Right lobe of liver (tissue), 6 donors: ENCODE measurements around the gene CLCN7. TPM values are rescaled to one million over a fixed set of nuclear protein-coding genes. Genes with fewer than 3 reads are reported as not detected.

Experiments used
- ATAC-seq, 4 donors: fragments of 200-7000 bp; cut with Tn5 transposase; one replicate each; pipeline ENCODE4 v1.9.1; 2020; ENCODE audit warnings: mild to moderate bottlenecking in 4 of 4, moderate library complexity in 4 of 4
- DNase-seq, 3 donors: peaks; one replicate each; pipeline ENCODE4 v3.0.0-alpha.2; 2020
- H3K27ac ChIP-seq, 3 donors: fragments of 200-600 bp; one replicate each; pipeline ENCODE4 v1.8.0; 2022
- H3K27me3 ChIP-seq, 2 donors: fragments of 200-600 bp; one replicate each; pipeline ENCODE4 v1.8.0; 2022
- H3K36me3 ChIP-seq, 4 donors: fragments of 200-600 bp; sonication (generic) in 1 of 4; one replicate each; pipeline versions ENCODE4 v1.5.1 to v1.8.0; 2017 to 2022; ENCODE audit warnings: control low read depth in 1 of 4
- H3K4me1 ChIP-seq, 4 donors: fragments of 200-600 bp; sonication (generic) in 1 of 4; one replicate each; pipeline versions ENCODE4 v1.5.1 to v1.8.0; 2017 to 2022; ENCODE audit warnings: control low read depth in 1 of 4
- H3K4me3 ChIP-seq, 3 donors: fragments of 200-600 bp; one replicate each; pipeline ENCODE4 v1.8.0; 2022
- H3K9me3 ChIP-seq, 4 donors: fragments of 200-600 bp; sonication (generic) in 1 of 4; one replicate each; pipeline versions ENCODE4 v1.5.1 to v1.8.0; 2017 to 2022; ENCODE audit warnings: control low read depth in 1 of 4
- POLR2A ChIP-seq: fragments of 450-650 bp; IDR thresholded peaks from one replicate; pipeline ENCODE4 v1.6.1; 2017; ENCODE audit warnings: antibody characterized with exemption, mild to moderate bottlenecking
- WGBS: methylation state at CpG from one replicate; pipeline ENCODE4 v1.1.6; 2018; ENCODE audit warnings: low coverage, low lambda C conversion rate; ENCODE audit not compliant: insufficient coverage; ENCODE audit errors: missing lambda C conversion rate; 5-methylcytosine and 5-hydroxymethylcytosine counted together
- intact Hi-C, 2 donors: fragments of 100-400 bp; cut with DNase I; formaldehyde crosslinking; loops; one replicate each; pipeline versions ENCODE4 v1.11.2 to v1.14.1; 2022
- total RNA-seq, 6 experiments: library from RNA; depleted of rRNA in 2 of 6; stranded (reverse); fragments of >200 nt in 2 of 6; fragmentation: NEBNext Ultra II Directional in 3 of 6; extraction: Animal tissue kit (Norgen Biotek cat#: 25700) in 3 of 6; gene quantifications; one replicate each; pipeline versions ENCODE4 v1.1.0 to v1.2.4, GENCODE V29; 2016 to 2023
- TF ChIP-seq, protein P1 (sequence below), 4 donors: fragments of 200-600 bp in 3 of 4; fragments of 450-650 bp in 1 of 4; IDR thresholded peaks; one replicate each; pipeline versions ENCODE4 v1.5.1 to v1.8.0; 2016 to 2022; ENCODE audit warnings: antibody characterized with exemption in 4 of 4, mild to moderate bottlenecking in 2 of 4
- donor health status: DM: no; HTN: yes; CAD: no.
- donor health status: DM: no; HTN: no; CAD: no.
- donor health status: DM: no; HTN: no; CAD: no.
- donor health status: DM: no; HTN: yes; CAD: no.
- donor health status: DM: no; HTN: yes; CAD: no.

Gene CLCN7
- total RNA-seq, 6 experiments from 2014 or later: 36.0 to 50.8 (median 40.8) TPM

DNA sequence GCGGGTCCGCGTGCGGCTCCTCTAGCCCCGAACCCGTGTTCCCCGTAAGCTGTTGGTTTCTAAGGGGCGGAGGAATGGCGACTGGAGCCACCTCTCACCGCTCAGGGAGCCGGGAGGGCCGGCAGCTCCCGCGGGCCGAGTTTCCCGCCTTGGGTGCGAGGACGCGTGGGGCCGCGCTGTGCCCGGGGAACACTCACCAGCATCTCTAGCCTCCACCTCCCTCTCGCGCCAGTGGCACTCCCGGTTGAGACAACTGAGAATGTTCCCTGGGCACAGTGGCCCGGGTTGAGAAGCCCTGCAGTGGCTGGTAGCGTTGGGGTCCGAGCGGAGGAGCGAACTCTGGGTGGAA lies 18.9 kb upstream of the CLCN7 start:
- H3K36me3 ChIP-seq: peaks cover 0 to 13% (median 0%) of the 10 kb centered on the region in 4 donors
- no peaks in the 10 kb centered on the region for H3K9me3 ChIP-seq
- WGBS: no CpG with 5 or more reads among the region's 30 CpGs
- peak overlapping the region; percentile 67 to 82 (median 72) for H3K4me3 ChIP-seq
- TF ChIP-seq, protein P1, sequence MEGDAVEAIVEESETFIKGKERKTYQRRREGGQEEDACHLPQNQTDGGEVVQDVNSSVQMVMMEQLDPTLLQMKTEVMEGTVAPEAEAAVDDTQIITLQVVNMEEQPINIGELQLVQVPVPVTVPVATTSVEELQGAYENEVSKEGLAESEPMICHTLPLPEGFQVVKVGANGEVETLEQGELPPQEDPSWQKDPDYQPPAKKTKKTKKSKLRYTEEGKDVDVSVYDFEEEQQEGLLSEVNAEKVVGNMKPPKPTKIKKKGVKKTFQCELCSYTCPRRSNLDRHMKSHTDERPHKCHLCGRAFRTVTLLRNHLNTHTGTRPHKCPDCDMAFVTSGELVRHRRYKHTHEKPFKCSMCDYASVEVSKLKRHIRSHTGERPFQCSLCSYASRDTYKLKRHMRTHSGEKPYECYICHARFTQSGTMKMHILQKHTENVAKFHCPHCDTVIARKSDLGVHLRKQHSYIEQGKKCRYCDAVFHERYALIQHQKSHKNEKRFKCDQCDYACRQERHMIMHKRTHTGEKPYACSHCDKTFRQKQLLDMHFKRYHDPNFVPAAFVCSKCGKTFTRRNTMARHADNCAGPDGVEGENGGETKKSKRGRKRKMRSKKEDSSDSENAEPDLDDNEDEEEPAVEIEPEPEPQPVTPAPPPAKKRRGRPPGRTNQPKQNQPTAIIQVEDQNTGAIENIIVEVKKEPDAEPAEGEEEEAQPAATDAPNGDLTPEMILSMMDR (IDR thresholded peaks at IDR 0.05): no peak
- no peak for TF ChIP-seq POLR2A
- peaks cover 0 to 14% (median 5%) of the 10 kb centered on the region in 4 donors for H3K4me1 ChIP-seq
- peak; percentile 4 to 26 (median 10) for ATAC-seq
- no peaks in the 10 kb centered on the region for H3K27me3 ChIP-seq
- H3K27ac ChIP-seq: peak overlapping the region; percentile 49 to 90 (median 73)
- intact Hi-C loops: no loop called here
- DNase-seq: peak in 1 of 3 donors; percentile 48

DNA sequence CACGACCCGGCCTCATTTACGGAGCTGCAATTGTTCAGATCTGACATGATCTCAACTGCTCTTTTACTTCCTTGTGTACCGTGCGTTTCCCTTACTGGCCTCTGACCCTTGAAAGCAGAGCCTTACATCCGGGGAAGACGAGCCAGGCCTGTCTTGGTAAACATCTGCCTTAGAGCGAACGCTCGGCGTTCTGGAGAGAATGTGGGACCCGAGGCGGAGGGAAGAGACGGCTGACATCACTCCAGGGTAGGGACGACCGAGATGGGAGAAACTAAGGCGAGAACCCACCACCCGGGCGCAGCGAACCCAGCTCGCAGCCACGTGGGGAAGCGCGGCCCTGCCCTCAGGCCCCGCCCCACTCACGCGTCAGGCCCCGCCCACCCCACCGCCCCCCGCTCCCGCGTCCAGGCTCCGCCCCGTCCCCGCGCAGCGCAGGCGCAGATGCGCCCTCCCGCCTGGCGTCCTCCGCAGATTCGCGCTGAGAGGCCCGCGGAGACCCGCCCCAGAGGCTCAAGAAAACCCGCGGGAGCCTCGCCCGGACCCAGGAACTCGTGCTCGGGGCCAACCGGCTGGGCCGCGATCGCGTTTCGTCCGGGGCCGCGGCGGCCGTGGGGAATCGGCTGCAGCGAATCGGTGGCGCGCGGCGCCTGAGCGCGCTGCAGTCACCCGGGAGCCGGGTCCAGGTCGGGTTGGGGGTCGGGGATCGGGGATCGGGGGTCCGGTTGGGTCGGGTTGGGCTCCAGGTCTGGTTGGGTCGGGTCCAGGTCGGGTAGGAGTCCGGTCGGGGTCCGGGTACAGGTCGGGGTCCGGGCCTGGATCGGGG lies 18.3 kb upstream of the CLCN7 start, which contains the start of gene TELO2:
TELO2 (plus strand) TSS at position 438 of the 823 bp plus-strand sequence. CDS start 922 bp downstream, outside the sequence.
- peak; percentile 91 to 98 (median 94) for ATAC-seq
- intact Hi-C loops: no loop called here
- peak within 1 kb of the TSS; percentile 67 to 82 (median 72) for H3K4me3 ChIP-seq
- peak; percentile 85 to 88 (median 87) for DNase-seq
- H3K9me3 ChIP-seq: no peaks in the 10 kb centered on the region
- WGBS: 2% methylated on average over 55 of the region's 89 CpGs
- H3K4me1 ChIP-seq: peaks cover 0 to 14% (median 5%) of the 10 kb centered on the region in 4 donors
- TF ChIP-seq POLR2A: no peak
- TF ChIP-seq, protein P1 (IDR thresholded peaks at IDR 0.05): no peak
- peak within 1 kb of the TSS; percentile 49 to 90 (median 73) for H3K27ac ChIP-seq
- peaks cover 0 to 13% (median 0%) of the 10 kb centered on the region in 4 donors for H3K36me3 ChIP-seq
- H3K27me3 ChIP-seq: no peaks in the 10 kb centered on the region

DNA sequence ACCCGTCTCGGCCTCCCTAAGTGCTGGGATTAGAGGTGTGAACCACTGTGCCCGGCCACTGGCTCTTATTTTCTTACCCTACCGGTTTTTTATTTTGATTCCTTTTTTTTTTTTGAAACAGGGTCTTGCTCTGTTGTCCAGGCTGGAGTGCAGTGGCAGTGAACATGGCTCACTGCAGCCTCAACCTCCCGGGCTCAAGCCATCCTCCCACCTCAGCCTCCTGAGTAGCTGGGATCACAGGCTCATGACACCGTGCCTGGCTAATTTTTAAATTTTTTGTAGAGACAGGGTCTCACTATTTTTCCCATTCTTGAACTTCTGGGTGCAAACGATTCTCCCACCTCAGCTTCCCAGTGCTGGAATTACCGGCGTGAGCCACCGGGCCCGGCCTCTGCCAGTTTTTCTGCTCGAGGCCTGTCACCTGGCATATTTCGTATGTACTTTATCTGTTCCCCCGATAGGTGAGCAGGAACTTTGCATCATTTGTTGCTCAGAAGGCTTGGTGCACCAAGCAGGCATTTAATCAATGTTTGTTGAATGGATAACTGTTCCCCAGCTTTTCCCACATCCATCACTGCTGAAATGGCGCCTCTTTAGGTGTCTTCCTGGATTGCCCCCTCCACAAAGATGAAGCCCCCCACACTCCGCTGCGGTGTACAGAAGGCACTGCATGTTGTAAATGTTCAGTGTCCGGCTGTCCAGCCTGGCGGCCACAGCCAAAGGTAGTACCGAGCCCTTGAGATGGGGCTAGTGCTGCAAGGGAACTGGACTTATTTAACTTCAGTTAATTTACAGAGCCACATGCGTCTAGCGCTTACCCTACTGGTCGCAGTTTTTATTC lies 17.5 kb upstream of the CLCN7 start:
- TF ChIP-seq POLR2A: no peak
- TF ChIP-seq, protein P1 (IDR thresholded peaks at IDR 0.05): no peak
- DNase-seq (no peak), ATAC-seq (no peak)
- peaks cover 0 to 14% (median 5%) of the 10 kb centered on the region in 4 donors for H3K4me1 ChIP-seq
- 80% methylated on average over 15 of the region's 23 CpGs for WGBS
- no peaks in the 10 kb centered on the region for H3K9me3 ChIP-seq
- H3K4me3 ChIP-seq: peak overlapping the region; percentile 67 to 82 (median 72)
- peak overlapping the region; percentile 49 to 90 (median 73) for H3K27ac ChIP-seq
- H3K36me3 ChIP-seq: peaks cover 0 to 13% (median 0%) of the 10 kb centered on the region in 4 donors
- intact Hi-C loops: no loop called here
- no peaks in the 10 kb centered on the region for H3K27me3 ChIP-seq

DNA sequence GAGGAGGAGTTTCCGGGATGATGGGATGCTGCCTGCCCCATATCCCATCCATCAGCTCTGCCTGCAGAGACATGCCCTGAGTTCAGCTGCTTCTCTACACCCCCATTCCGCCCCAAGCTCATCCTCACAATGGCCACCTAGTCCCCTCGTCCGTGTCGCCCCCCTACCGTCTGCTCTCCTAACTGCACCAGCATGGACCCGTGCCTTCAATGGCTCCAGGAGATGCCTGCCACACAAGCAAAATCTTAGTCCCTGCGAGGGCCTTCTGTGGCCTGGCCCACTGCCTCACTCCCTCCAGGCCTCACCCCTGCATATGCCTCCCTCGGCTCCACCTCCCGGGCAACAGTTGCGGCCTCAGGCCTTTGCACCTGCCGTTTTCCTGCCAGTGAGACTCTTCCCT lies 16.5 kb upstream of the CLCN7 start:
- intact Hi-C loops: no loop called here
- no peak for DNase-seq
- Histone ChIP-seq H3K4me1 (peaks cover 0 to 14% (median 5%) of the 10 kb centered on the region in 4 donors), H3K27me3 (no peaks in the 10 kb centered on the region), H3K27ac (no peak overlapping the region), H3K36me3 (peaks cover 0 to 10% (median 0%) of the 10 kb centered on the region in 4 donors), H3K4me3 (no peak overlapping the region), H3K9me3 (no peaks in the 10 kb centered on the region)
- WGBS: 84% methylated on average over 6 of the region's 12 CpGs
- TF ChIP-seq, protein P1 (IDR thresholded peaks at IDR 0.05): no peak
- no peak for TF ChIP-seq POLR2A
- no peak for ATAC-seq
